Esophagus squamous epithelium (tissue), 5 donors: ENCODE measurements around the gene PRKG1. TPM values are rescaled to one million over a fixed set of nuclear protein-coding genes. Genes with fewer than 3 reads are reported as not detected.

ENCODE experiments used
- DNase-seq: peaks from one replicate; lab custom pipeline; 2025; lab: John Stamatoyannopoulos, UW
- H3K27ac ChIP-seq, 4 donors: fragments of 200-600 bp; sonication (generic); one replicate each; pipeline ENCODE4 v1.5.1; 2016 to 2019; ENCODE audit warnings: mild to moderate bottlenecking in 1 of 4
- H3K27me3 ChIP-seq, 4 donors: fragments of 200-600 bp; sonication (generic); 1 replicate in 3 of 4; 2 replicates in 1 of 4; pipeline versions ENCODE4 v1.5.1 to v1.6.0; 2017 to 2021; ENCODE audit warnings: antibody characterized with exemption in 1 of 4
- H3K36me3 ChIP-seq, 3 donors: fragments of 200-600 bp; sonication (generic); one replicate each; pipeline ENCODE4 v1.5.1; 2016 to 2019
- H3K4me1 ChIP-seq, 3 donors: fragments of 200-600 bp; sonication (generic); one replicate each; pipeline ENCODE4 v1.5.1; 2017 to 2019
- H3K4me3 ChIP-seq, 4 donors: fragments of 200-600 bp; sonication (generic); 1 replicate in 3 of 4; 2 replicates in 1 of 4; pipeline ENCODE4 v1.5.1; 2016 to 2019; ENCODE audit warnings: mild to moderate bottlenecking in 2 of 4, moderate library complexity in 1 of 4
- H3K9me3 ChIP-seq, 3 donors: fragments of 200-600 bp; sonication (generic); one replicate each; pipeline ENCODE4 v1.5.1; 2016 to 2019
- POLR2A ChIP-seq, 4 donors: fragments of 450-650 bp; IDR thresholded peaks; one replicate each; pipeline ENCODE4 v1.6.1; 2017; ENCODE audit warnings: antibody characterized with exemption in 4 of 4, mild to moderate bottlenecking in 4 of 4, moderate library complexity in 3 of 4
- WGBS, 2 donors: methylation state at CpG; one replicate each; pipeline ENCODE4 v1.1.5; 2018; 5-methylcytosine and 5-hydroxymethylcytosine counted together
- intact Hi-C: fragments of 100-400 bp; cut with DNase I; formaldehyde crosslinking; loops from one replicate; pipeline ENCODE4 v1.15.0; 2022
- total RNA-seq, 4 donors: library from RNA; depleted of rRNA; stranded (reverse); fragments of >200 nt; gene quantifications; one replicate each; pipeline ENCODE4 v1.1.0, GENCODE V29; 2016
- TF ChIP-seq, protein P1 (sequence below), 6 experiments: fragments of 450-650 bp in 4 of 6; fragments of 200-600 bp in 2 of 6; sonication (generic) in 2 of 6; IDR thresholded peaks; one replicate each; pipeline ENCODE4 v1.5.1; 2016 to 2019; ENCODE audit warnings: antibody characterized with exemption in 6 of 6, mild to moderate bottlenecking in 4 of 6, moderate library complexity in 4 of 6
- donor health status: DM: yes; HTN: yes; CAD: no.

PRKG1 gene
- total RNA-seq, 4 donors from 2014 or later: 2.0 to 10.9 (median 3.8) TPM

GRCh38 chr10:52213321-52213752 lies 1139.0 kb downstream of the PRKG1 start:
- intact Hi-C loops: loop anchor here (10.0 kb wide), 1 partner anchor 1209 kb away; no protein-coding TSS in a partner anchor
- no peak for DNase-seq
- H3K27ac ChIP-seq: no peak overlapping the region

DNA sequence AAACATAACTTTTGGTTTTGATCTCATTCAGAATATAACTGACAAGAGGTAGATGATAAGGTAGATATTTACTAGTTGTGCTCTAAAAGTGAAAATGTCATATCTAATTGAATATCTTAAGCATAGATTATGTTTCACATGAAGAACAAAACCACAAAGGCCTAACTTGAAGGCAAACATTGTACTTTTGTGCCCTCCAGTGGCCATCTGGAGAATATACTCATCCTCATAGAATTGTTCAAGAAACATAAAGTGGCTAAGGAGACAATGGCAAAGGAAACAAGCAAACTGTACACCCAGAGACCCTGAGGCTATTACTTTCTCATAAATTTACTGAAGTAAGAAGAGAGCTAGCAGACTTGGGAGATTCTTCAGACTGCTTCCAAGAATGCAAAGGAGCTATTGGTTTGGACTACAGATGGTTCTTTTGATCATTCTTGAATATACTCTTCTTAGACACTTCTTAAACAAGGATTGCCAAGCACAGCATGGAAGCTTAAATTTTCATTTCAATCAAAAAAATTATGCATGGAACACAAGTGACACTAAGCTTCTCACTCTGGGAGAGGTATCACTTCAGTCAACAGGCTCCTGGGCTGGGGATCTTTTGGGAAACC lies 1141.6 kb downstream of the PRKG1 start:
- intact Hi-C loops: loop anchor here (10.0 kb wide), 1 partner anchor 1211 kb away; no protein-coding TSS in a partner anchor
- Histone ChIP-seq H3K36me3 (no peaks in the 10 kb centered on the region), H3K9me3 (no peaks in the 10 kb centered on the region), H3K27me3 (no peaks in the 10 kb centered on the region), H3K4me1 (no peaks in the 10 kb centered on the region), H3K4me3 (no peak overlapping the region), H3K27ac (no peak overlapping the region)
- no peak for DNase-seq
- TF ChIP-seq, protein P1, sequence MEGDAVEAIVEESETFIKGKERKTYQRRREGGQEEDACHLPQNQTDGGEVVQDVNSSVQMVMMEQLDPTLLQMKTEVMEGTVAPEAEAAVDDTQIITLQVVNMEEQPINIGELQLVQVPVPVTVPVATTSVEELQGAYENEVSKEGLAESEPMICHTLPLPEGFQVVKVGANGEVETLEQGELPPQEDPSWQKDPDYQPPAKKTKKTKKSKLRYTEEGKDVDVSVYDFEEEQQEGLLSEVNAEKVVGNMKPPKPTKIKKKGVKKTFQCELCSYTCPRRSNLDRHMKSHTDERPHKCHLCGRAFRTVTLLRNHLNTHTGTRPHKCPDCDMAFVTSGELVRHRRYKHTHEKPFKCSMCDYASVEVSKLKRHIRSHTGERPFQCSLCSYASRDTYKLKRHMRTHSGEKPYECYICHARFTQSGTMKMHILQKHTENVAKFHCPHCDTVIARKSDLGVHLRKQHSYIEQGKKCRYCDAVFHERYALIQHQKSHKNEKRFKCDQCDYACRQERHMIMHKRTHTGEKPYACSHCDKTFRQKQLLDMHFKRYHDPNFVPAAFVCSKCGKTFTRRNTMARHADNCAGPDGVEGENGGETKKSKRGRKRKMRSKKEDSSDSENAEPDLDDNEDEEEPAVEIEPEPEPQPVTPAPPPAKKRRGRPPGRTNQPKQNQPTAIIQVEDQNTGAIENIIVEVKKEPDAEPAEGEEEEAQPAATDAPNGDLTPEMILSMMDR (IDR thresholded peaks at IDR 0.05): peak; percentile 32 to 79 (median 66)
- no peak for TF ChIP-seq POLR2A (IDR thresholded peaks at IDR 0.05)

More at GRCh38 chr10:52213321-52213752, 1139.0 kb downstream of the PRKG1 start:
- Histone ChIP-seq H3K36me3 (no peaks in the 10 kb centered on the region), H3K9me3 (no peaks in the 10 kb centered on the region), H3K4me3 (no peak overlapping the region), H3K27me3 (no peaks in the 10 kb centered on the region), H3K4me1 (no peaks in the 10 kb centered on the region)
- TF ChIP-seq, protein P1 (IDR thresholded peaks at IDR 0.05): no peak
- TF ChIP-seq POLR2A (IDR thresholded peaks at IDR 0.05): no peak
- WGBS, 2 donors: 48 to 54% methylated on average over 3 of the region's 3 CpGs

GRCh38 chr10:52216852-52217251 lies 1142.6 kb downstream of the PRKG1 start:
- Histone ChIP-seq H3K4me3 (no peak overlapping the region), H3K27me3 (no peaks in the 10 kb centered on the region), H3K27ac (no peak overlapping the region), H3K4me1 (no peaks in the 10 kb centered on the region), H3K9me3 (no peaks in the 10 kb centered on the region), H3K36me3 (no peaks in the 10 kb centered on the region)
- TF ChIP-seq, protein P1 (IDR thresholded peaks at IDR 0.05): no peak
- no peak for TF ChIP-seq POLR2A (IDR thresholded peaks at IDR 0.05)
- DNase-seq: no peak
- intact Hi-C loops: loop anchor here (10.0 kb wide), 1 partner anchor 1212 kb away; no protein-coding TSS in a partner anchor
- 40 to 53% methylated on average over 2 of the region's 2 CpGs for WGBS, 2 donors

DNA sequence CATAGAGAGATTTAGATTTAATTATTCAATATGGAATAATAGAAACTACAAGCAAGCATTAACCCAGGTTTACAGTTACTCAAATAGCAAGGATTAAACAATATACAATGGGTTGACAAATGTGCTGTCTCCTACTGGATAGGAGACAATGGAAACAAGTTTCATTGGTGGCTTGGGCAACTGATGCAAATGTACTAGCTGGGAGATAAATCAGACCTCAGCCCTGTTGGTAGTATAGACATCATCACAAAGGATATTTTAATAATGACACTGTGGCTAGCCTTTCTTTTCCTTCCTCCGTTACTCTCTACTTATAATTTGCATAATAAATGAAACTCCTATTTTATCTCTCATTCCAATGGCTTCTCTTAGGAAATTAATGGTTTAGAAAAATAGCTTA lies 1143.2 kb downstream of the PRKG1 start:
- intact Hi-C loops: loop anchor here (10.0 kb wide), 1 partner anchor 1213 kb away; no protein-coding TSS in a partner anchor
- TF ChIP-seq, protein P1 (IDR thresholded peaks at IDR 0.05): no peak
- Histone ChIP-seq H3K4me1 (no peaks in the 10 kb centered on the region), H3K9me3 (no peaks in the 10 kb centered on the region), H3K27me3 (no peaks in the 10 kb centered on the region), H3K4me3 (no peak overlapping the region), H3K27ac (no peak overlapping the region), H3K36me3 (no peaks in the 10 kb centered on the region)
- 80 to 82% methylated on average over 1 of the region's 1 CpG for WGBS, 2 donors
- no peak for DNase-seq

- intact Hi-C loops: no loop called here
- Histone ChIP-seq H3K4me3 (no peak overlapping the region), H3K27me3 (no peaks in the 10 kb centered on the region), H3K36me3 (no peaks in the 10 kb centered on the region), H3K4me1 (no peaks in the 10 kb centered on the region), H3K27ac (no peak overlapping the region), H3K9me3 (no peaks in the 10 kb centered on the region)
- 73 to 92% methylated on average over 3 of the region's 3 CpGs for WGBS, 2 donors
- DNase-seq: no peak
- TF ChIP-seq, protein P1 (IDR thresholded peaks at IDR 0.05): no peak
- TF ChIP-seq POLR2A (IDR thresholded peaks at IDR 0.05): no peak
These were observed 1146.7 kb downstream of the PRKG1 start for GRCh38 chr10:52220947-52221346.
